Smooth muscle cell (in vitro differentiated cells): ENCODE data around the gene PLXNB3. TPM values are rescaled to one million over a fixed set of nuclear protein-coding genes. Genes with fewer than 3 reads are reported as not detected.

Experiments used
- DNase-seq: peaks from one replicate; lab custom pipeline; 2025; ENCODE audit not compliant: unreplicated experiment; lab: John Stamatoyannopoulos, UW
- H2AFZ ChIP-seq: fragments of 200-600 bp; sonication (generic); 2 replicates; pipeline ENCODE4 v1.6.0; 2016; ENCODE audit warnings: antibody characterized with exemption, low read depth, mild to moderate bottlenecking
- H3F3A ChIP-seq: fragments of 200-600 bp; sonication (generic); 2 replicates; pipeline ENCODE4 v1.6.0; 2017; ENCODE audit warnings: antibody characterized with exemption, low read depth
- H3K27ac ChIP-seq: fragments of 200-600 bp; sonication (generic); 2 replicates; pipeline ENCODE4 v1.5.1; 2016; ENCODE audit warnings: low read depth, mild to moderate bottlenecking
- H3K27me3 ChIP-seq: fragments of 200-600 bp; sonication (generic); 2 replicates; pipeline ENCODE4 v1.6.1; 2016; ENCODE audit warnings: low read depth, mild to moderate bottlenecking
- H3K36me3 ChIP-seq: fragments of 200-600 bp; sonication (generic); 2 replicates; pipeline ENCODE4 v1.5.1; 2016; ENCODE audit warnings: low read depth
- H3K4me1 ChIP-seq: fragments of 200-600 bp; sonication (generic); 2 replicates; pipeline ENCODE4 v1.5.1; 2016; ENCODE audit warnings: low read depth
- H3K4me2 ChIP-seq: fragments of 200-600 bp; sonication (generic); 2 replicates; pipeline ENCODE4 v1.6.0; 2016; ENCODE audit warnings: mild to moderate bottlenecking
- H3K4me3 ChIP-seq: fragments of 200-600 bp; sonication (generic); 2 replicates; pipeline ENCODE4 v1.5.1; 2016; ENCODE audit warnings: mild to moderate bottlenecking
- H3K79me2 ChIP-seq: fragments of 200-600 bp; sonication (generic); 2 replicates; pipeline ENCODE4 v1.6.0; 2016; ENCODE audit warnings: low read depth, mild to moderate bottlenecking
- H3K9ac ChIP-seq: fragments of 200-600 bp; sonication (generic); 2 replicates; pipeline ENCODE4 v1.6.0; 2016; ENCODE audit warnings: low read depth
- H3K9me3 ChIP-seq: fragments of 200-600 bp; sonication (generic); replicated peaks from 2 replicates; pipeline ENCODE4 v1.5.1; 2016; ENCODE audit warnings: low read depth
- H4K20me1 ChIP-seq: fragments of 200-600 bp; sonication (generic); 2 replicates; pipeline ENCODE4 v1.6.0; 2016; ENCODE audit warnings: low read depth
- WGBS: methylation state at CpG from one replicate; pipeline ENCODE4 v1.1.7; 2016; ENCODE audit warnings: low lambda C conversion rate; 5-methylcytosine and 5-hydroxymethylcytosine counted together
- polyA plus RNA-seq: library from polyadenylated mRNA; unstranded; fragments of >200 nt; fragmentation: Nextera tagmentation; extraction: Ambion mirVana; gene quantifications from 2 replicates; pipeline ENCODE4 v1.2.1, GENCODE V29; 2016
- total RNA-seq: library from RNA; depleted of rRNA; stranded (reverse); fragments of >200 nt; gene quantifications from 2 replicates; pipeline ENCODE4 v1.2.3, GENCODE V29; 2014
- TF ChIP-seq, protein P1 (sequence below): fragments of 200-600 bp; sonication (generic); IDR thresholded peaks from 2 replicates; pipeline ENCODE4 v1.5.1; 2017; ENCODE audit warnings: borderline replicate concordance, mild to moderate bottlenecking, antibody characterized with exemption; ENCODE audit not compliant: insufficient read depth, poor library complexity, severe bottlenecking

Gene PLXNB3
- total and polyA plus RNA-seq, 2 experiments from 2014 or later: 0.58 to 3.9 TPM

DNA sequence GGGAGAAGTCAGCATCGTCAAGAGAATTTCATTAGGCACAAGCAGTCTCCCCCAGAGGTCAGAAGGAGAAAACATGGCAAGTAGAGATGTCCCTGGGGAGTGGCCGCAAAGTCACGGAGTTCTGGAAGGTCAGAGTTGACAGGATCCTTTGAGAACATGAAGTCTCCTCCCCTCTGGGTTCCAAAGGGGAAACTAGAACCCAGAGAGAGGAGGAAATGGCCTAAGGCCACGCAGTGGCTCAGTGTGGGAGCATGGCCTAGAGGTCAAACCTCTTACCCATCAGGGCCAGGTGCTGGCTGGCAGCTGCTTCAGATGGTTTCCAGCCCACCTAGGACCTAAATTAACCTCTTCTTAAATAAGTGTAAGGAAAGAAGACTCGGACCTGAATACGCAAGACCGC, 29.2 kb downstream of the PLXNB3 start:
- H3K9ac ChIP-seq: peak overlapping the region; percentile 97
- TF ChIP-seq, protein P1, sequence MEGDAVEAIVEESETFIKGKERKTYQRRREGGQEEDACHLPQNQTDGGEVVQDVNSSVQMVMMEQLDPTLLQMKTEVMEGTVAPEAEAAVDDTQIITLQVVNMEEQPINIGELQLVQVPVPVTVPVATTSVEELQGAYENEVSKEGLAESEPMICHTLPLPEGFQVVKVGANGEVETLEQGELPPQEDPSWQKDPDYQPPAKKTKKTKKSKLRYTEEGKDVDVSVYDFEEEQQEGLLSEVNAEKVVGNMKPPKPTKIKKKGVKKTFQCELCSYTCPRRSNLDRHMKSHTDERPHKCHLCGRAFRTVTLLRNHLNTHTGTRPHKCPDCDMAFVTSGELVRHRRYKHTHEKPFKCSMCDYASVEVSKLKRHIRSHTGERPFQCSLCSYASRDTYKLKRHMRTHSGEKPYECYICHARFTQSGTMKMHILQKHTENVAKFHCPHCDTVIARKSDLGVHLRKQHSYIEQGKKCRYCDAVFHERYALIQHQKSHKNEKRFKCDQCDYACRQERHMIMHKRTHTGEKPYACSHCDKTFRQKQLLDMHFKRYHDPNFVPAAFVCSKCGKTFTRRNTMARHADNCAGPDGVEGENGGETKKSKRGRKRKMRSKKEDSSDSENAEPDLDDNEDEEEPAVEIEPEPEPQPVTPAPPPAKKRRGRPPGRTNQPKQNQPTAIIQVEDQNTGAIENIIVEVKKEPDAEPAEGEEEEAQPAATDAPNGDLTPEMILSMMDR: no peak
- peak overlapping the region; percentile 79 for H3K4me3 ChIP-seq
- H3K27ac ChIP-seq: peak overlapping the region; percentile 97
- H3K4me2 ChIP-seq: peak overlapping the region; percentile 81
- no peak for DNase-seq
- H3K27me3 ChIP-seq: no peaks in the 10 kb centered on the region
- no peaks in the 10 kb centered on the region for H3F3A ChIP-seq
- no peaks in the 10 kb centered on the region for H4K20me1 ChIP-seq
- WGBS: 62% methylated on average over 7 of the region's 7 CpGs
- H3K4me1 ChIP-seq: no peaks in the 10 kb centered on the region
- peaks cover 32% of the 10 kb centered on the region for H3K79me2 ChIP-seq
- H3K36me3 ChIP-seq: no peaks in the 10 kb centered on the region
- no peaks in the 10 kb centered on the region for H3K9me3 ChIP-seq
- H2AFZ ChIP-seq: peak overlapping the region; percentile 89

DNA sequence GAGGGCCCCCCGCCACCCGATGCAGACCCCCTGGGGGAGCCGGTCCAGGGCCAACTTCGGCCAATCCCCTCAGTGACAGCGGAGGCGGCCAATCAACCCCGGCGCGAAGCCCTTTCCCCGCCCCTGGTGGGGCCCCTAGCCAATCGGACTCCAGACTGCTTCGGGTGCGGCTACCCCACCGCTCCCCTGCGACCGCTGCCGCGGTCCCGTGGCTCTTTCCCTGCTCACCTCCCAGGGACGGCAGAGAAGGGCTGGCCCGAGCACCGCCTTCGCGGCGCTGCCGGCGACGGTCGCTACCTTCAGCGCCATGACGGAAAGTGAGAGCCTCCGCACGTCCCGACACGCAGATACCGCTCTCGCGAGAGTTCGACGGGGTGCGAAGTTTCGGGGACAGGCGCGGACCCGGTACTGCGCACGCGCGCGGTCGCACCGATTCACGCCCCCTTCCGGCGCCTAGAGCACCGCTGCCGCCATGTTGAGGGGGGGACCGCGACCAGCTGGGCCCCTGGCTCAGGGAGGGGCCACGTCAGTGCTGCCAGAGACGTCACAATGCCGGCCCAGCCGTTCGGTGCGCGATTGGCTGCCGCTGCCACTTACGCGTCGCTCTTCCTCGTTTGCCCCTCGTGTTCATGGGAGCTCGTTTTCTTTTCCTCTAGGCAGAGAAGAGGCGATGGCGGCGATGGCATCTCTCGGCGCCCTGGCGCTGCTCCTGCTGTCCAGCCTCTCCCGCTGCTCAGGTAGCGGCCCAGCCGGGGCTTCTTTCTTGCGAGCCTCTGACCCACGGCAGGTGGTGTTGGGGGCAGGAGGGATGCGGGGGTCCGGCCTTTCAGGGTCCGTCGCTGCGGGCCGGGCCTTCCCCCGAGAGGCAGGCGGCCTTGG, 30.2 kb downstream of the PLXNB3 start, which contains the start of the genes IDH3G and SSR4:
Gene IDH3G (minus strand): TSS at position 358 of the 879 bp plus-strand sequence. CDS start 49 bp downstream, at position 309.
Gene SSR4 (plus strand): TSS at position 651 of the 879 bp plus-strand sequence. CDS start 20 bp downstream, at position 671.
- H3K27ac ChIP-seq: peak within 1 kb of the TSS; percentile 97
- 39% methylated on average over 69 of the region's 92 CpGs for WGBS
- peaks cover 32% of the 10 kb centered on the region for H3K79me2 ChIP-seq

DNA sequence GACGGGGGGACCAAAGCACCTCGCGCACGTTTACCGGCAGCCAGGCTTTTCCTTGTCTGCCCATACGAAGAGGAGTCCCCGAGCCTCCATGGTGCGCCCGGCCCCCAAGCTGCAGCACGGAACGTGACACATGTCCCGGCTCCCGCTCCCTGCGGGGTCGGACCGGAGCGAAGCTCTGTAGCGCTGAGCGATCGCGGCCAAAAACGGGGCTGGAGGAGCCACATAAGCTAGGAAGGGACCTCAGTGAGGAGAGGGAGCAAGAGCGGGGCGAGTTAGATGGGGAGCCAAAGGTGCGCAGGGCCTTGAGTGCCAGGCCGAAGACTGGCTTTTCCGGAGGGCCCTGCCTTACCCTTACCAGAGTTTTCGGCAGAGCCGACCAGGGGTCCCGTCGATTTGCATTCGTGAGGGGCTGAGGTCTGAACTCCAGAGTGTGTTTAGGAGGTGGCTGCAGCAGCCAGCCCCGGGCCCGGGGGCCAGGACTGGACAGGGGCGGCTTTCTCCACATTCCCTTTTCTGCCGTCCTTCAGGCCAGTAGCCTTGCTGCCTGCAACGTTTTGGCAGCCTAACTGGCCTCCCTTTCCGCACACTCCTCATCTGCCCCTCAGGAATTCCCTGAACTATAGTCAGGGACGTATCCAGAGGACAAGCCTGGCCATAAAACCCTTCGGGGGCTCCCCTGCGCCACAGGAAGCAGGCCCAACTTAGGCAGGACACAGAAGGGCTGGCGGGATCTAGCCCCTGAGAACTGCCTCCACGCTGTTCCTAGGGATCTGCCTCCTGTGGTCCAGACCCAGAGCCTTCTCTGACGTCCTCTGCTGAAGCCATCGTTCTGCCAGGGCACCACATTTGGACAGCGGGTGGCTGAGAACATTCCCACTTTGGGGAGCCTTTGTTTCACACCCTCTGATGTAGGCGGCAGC, 31.1 kb downstream of the PLXNB3 start:
- Histone ChIP-seq H2AFZ (no peak overlapping the region), H3K9ac (peak overlapping the region; percentile 64), H3K27me3 (no peaks in the 10 kb centered on the region), H3K36me3 (no peaks in the 10 kb centered on the region), H3K79me2 (peaks cover 32% of the 10 kb centered on the region), H3F3A (no peaks in the 10 kb centered on the region), H3K27ac (peak overlapping the region; percentile 97), H3K9me3 (no peaks in the 10 kb centered on the region), H3K4me1 (no peaks in the 10 kb centered on the region), H4K20me1 (no peaks in the 10 kb centered on the region), H3K4me2 (peak overlapping the region; percentile 88), H3K4me3 (peak overlapping the region; percentile 79)
- 51% methylated on average over 46 of the region's 47 CpGs for WGBS
- no peak for DNase-seq
- TF ChIP-seq, protein P1: no peak

More for the DNA sequence above, 30.2 kb downstream of the PLXNB3 start, which contains the start of the genes IDH3G and SSR4:
- Histone ChIP-seq H3K9me3 (no peaks in the 10 kb centered on the region), H3K4me3 (peak within 1 kb of the TSS; percentile 79), H2AFZ (peak within 1 kb of the TSS; percentile 89), H3F3A (no peaks in the 10 kb centered on the region), H4K20me1 (no peaks in the 10 kb centered on the region), H3K4me2 (peak within 1 kb of the TSS; percentile 88), H3K27me3 (no peaks in the 10 kb centered on the region), H3K9ac (peak within 1 kb of the TSS; percentile 97), H3K4me1 (no peaks in the 10 kb centered on the region), H3K36me3 (no peaks in the 10 kb centered on the region)
- DNase-seq: peak; percentile 89
- TF ChIP-seq, protein P1: no peak
